ENCODE data around the gene TRIM41.
"Not testable (repeated sequence)": the region's sequence is repeated elsewhere in the genome, so short reads cannot be mapped to it uniquely, and the experiment has no call there.

TRIM41 gene

DNA sequence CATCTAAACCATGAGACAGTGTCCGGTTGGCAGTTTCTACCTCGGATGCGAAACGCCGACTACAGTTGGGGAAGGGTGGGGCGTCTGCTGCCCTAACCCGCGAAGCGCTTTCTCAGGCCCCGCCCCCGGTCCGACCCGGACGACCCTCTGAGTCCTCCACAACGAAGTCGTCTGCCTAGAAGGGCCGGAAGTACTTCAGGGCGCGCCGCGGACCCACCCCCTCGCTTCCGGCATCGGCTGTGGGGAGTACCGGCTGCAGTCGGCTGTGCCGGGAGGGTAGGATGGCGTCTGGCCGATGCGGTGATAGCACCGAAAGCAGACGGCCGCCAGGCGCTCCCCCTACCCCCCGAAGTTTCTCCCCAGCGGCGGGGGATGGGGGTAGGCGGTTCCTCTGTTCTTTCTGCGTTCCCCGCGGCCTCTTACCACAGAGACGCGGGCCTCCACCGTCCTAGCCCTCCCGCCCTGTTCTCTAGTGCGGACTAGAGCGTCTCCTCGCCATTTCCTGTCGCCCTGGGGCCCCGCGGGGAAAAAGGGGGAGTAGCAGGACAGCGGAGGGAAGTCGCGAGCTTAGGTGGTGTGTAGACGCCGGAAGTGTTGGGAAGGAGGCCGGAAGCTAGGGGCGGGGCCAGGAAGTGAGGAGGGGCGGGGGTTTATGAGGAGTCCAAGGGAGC lies at the start of gene TRIM41:
TSS of gene TRIM41 (plus strand) at position 224 of the 671 bp plus-strand sequence. CDS start 719 bp downstream, outside the sequence.
- DNase-seq: no peak

DNA sequence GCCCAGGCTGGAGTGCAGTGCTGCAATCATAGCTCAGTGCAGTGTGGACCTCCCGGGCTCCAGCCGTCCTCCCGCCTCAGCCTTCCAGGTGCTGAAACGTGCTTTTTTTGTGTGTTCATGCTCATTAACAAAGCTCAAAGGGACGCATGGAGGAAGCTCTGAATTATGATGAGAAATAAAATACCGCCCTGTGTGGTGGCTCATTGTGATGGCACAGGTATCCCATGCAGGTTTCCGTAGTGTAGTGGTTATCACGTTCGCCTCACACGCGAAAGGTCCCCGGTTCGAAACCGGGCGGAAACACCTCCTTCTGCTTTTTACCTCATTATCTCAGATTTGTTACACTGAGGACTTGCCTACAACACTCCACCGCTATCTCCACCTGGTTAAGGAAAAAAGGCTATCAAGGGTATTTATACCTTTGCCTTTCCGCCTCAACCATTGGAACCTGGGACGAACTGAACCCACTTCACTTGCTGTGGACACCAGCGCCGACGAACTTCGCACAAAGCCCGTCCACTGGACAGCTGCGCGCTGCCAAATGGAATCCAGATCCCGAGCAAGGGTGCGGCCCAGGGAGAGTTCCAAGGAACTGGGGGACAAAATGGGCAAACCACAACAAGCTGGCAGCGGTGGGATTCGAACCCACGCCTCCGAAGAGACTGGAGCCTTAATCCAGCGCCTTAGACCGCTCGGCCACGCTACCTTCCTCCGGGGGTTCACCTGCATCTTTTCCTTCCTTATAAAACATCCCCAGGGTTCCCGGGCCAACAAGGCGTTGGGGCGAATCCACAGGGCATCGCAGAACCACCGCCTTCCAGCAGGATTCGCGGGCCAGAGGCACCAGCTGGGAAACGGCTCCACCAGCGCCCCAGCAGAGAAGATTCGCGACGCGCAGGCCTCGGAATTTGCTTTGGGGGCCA lies 49.4 kb upstream of the TRIM41 start:
- no peak for DNase-seq

DNA sequence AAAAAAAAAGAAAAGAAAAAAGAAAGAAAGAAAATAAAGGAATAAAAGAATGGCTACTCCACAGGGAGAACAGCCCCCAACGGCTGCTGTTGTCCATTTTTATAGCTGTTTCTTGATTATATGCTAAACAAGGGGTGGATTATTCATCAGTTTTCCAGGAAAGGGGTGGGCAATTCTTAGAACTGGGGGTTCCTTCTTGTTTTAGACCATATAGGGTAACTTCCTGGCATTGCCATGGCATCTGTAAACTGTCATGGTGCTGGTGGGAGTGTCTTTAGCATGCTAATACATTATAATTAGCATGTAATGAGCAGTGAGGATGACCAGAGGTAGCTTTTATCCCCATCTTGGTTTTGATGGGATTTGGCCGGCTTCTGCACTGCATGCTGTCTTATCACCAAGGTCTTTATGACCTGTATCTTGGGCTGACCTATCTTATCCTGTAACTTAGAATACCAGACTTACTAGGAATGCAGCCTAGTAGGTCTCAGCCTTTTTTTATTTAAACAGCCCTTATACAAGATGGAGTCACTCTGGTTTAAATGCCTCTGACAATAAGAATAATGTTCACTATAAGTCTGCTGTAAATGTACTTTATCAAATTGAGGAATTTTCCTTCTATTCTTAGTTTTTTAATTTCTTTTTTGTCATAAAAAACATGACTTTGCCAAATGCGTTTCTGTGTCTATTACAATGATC lies 46.7 kb upstream of the TRIM41 start:
- no peak for DNase-seq

DNA sequence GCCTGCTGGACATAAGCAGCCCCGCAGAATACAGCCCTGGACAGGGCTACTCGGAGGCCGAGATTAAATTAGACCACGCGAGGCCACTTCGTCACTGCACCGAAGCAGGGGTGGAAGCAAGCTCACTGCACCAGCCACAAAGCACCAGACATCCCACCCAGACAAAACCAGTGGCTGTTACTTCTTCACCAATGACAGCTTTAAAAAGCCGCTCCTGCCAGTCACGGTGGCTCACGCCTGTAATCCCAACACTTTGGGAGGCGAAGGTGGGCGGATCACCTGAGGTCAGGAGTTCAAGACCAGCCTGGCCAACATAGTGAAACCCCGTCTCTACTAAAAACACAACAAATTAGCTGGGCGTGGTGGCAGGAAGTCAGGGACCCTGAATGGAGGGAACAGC lies 45.5 kb upstream of the TRIM41 start:
- DNase-seq: not testable (repeated sequence)

DNA sequence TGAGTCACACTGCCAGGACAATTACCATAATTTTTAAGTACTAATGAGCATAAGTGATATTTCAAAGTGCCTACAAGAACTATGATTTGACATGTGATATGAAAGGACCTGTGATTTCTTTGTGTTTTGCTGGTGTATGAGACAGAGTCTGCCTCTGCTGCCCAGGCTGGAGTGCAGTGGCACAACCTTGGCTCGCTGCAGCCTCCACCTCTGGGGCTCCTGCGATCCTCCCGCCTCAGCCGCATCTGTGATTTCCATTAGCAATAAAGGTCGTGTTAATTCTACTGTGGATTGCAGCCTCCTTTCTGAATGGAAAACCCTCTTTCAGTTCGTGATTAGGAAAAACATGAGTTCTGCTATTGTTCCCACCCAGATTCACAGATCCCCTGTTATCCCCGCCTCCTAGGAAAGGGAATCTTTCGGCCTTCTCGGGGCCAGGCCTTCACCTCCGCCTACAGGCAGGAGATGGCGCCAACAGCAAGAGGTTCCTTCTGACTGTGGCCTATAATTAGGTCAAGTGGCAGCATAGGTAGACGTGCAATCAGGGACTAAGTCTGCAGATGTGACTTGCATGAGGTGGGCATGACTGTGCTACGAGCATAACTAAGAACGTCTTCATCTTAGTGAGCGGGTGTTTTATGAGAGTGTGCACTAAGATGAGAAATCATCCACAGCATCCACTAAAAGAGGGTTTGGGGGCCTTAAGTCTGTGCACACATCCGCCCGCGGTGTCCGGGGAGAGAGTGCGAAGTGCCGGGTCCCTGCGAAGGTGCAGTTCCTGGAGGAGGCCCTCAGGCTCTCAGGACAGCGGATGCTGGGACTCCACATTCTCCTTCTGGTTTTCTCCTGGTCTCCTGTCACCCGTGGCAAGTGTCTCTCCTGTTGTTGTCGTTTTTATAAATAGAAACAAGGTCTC lies 41.2 kb upstream of the TRIM41 start:
- no peak for DNase-seq

DNA sequence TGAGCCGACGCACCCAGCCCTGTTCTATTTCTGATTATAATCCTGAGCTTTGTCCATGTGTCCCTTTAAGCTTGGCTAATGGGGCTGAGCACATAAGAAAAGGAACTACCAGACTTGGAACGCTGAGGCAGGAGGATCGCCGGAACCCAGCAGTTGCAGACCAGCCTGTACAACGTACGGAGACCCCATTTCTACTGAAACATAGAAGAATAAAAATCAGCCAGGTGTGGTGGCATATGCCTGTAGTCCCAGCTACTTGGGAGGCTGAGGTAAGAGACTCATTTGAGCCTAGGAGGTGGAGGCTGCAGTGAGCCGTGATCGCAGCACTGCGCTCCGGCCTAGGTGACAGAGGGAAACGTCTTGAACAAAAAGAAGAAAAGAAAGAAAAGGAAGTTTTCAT lies 40.4 kb upstream of the TRIM41 start:
- no peak for DNase-seq

DNA sequence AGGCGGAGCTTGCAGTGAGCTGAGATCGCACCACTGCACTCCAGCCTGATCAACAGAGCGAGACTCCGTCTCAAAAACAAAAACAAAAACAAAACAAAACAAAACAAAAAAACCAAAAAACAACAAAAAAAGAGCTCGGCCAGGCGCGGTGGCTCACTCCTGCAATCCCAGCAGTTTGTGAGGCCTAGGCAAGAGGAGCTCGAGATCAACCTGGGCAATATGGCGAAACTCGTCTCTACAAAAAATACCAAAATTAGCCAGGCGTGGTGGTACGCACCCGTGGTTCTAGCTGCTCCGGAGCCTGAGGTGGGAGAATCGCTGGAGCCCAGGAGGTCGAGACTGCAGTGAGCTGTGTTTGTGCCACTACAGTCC lies 38.2 kb upstream of the TRIM41 start:
- DNase-seq: no peak

DNA sequence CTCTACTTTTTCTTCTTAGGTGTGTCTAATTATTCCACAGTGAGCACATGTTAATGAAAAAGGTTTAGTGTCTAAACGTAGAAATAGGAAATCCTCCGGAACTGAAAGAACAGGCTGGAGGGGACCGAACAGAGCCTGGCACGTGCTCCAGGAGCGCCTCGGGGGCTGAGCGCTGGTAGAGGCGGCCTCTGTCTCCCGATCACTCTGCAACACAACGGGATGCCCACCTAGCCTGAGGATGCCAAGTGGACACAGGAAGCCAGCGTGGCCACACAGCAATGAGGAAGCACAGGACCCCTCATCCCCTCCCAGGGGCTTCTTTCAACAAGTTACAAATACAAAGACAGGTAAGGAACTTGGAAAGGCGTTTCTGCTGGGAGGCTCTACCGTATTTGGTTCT lies 37.5 kb upstream of the TRIM41 start:
- DNase-seq: no peak

DNA sequence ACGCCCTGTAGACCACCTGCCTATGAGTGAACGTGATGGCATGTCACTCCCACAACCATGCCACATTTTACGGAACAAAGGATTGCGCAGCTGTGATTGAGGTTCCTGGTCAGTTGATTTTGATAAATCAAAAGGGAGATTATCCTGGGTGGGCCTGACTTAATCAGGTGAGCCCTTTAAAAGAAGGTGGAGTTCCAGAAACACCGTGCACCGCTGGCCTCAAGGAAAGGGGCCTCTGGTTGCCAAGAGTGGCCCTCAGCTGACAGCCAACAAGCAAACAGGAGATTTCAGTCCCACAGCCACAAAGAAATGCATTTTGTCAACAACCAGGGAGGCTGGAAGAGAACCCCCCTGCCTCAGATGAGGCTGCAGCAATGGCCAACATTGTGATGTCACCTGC lies 37.1 kb upstream of the TRIM41 start:
- DNase-seq: no peak

DNA sequence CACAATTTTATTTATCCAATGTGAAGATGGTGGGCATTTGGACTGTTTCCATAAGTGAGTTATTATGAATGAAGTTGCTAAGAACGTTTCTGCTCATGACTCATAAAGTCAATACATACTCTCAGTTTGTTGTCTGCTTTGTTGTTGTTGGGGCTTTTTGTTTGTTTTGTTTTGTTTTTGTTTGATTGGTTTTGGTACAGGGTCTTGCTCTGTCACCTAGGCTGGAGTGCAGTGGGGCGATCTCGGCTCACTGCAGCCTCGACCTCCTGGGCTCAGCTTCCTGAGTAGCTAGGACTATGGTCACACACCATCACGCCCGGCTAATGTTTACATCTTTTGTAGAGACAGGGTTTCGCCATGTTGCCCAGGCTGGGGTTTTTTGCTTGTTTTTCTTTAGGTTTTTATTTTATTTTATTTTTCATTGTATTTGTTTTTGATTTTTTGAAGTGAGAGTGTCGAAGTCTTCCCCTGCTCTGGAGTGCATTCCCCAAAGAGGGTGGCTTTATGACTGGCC lies 36.0 kb upstream of the TRIM41 start:
- DNase-seq: no peak

DNA sequence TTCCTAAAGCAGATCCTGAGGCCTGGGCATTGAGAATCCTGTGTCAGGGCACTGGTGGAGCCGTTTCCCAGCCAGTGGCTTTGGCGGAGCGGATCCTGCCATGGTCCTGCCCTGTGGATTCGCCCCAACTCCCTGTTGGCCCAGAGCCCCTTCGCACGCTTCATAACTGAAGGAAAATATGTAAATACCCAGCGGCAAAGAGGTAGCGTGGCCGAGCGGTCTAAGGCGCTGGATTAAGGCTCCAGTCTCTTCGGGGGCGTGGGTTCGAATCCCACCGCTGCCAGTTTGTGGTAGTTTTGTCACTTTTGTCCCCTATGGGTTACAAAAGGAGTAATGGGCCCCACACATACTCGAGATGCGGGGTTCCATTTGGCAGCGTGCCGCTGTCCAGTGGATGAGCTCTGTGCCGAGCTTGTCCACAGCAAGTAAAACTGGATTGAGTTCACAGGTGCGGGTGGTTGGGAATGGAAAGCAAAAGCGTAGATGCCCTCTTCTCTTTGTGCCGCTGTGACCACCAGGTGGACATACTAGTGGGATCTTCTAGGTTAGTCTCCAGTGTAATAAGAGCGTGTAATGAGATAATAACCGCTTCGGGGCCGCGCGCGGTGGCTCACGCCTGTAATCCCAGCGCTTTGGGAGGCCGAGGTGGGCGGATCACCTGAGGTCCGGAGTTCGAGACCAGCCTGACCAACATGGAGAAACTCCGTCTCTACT lies 35.4 kb upstream of the TRIM41 start:
- no peak for DNase-seq

DNA sequence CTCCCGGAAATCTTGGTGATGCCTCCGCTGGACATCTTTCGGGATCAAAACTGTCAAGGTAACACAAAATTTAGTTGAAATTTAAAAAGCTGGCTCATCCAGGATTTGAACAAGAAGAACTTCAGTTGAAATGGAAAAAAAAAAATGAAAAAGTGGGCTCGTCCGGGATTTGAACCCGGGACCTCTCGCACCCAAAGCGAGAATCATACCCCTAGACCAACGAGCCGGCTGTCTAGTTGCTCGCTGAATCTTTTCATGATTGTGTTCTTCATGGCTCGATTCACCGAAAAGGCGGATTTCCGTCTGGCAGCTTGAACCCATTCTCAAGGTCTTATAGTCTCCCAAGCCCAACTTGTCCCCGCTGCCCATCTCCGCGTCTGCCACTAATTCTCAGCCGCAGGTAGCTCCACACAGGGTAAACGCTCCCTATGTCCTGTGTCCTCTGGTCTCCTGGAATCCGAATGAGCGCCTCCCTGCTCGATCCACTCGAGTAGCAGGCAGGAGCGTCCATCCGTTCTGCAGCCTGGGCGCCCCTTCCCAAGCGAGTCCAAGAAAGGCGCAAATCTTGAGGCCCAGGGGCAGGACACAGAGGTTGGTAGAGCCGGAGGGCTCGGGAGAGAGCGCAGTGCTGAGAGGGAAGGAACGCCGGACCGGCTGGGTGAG lies 34.2 kb upstream of the TRIM41 start:
- no peak for DNase-seq

DNA sequence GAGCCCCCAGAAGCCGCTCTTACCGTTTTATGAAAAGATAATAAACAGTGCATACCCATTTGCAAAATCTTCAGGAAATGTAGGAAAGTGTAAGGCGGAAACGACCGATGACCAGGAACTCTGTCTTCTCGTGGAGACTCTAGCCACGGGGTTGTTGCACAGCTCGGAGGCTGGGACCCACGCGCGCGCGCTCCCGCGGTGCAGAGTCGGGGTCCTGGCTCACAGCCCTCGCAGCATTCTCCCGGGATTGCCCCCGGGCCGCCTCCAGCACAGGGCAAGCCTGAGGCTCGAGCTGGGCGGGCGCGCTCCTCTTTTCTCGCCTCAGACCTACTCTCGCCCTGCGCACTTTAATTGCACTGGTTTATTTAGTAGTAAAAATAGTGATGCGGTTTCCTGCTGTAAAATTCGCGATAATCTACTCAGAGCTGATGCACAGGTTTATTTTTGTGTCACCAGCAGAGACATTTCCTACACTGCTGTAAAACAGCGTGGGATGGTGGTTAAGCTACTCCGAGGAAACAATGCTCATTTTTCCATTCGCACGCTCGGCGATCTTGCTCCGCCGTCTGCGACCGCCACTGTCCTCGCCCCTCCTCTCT lies 33.6 kb upstream of the TRIM41 start:
- no peak for DNase-seq

DNA sequence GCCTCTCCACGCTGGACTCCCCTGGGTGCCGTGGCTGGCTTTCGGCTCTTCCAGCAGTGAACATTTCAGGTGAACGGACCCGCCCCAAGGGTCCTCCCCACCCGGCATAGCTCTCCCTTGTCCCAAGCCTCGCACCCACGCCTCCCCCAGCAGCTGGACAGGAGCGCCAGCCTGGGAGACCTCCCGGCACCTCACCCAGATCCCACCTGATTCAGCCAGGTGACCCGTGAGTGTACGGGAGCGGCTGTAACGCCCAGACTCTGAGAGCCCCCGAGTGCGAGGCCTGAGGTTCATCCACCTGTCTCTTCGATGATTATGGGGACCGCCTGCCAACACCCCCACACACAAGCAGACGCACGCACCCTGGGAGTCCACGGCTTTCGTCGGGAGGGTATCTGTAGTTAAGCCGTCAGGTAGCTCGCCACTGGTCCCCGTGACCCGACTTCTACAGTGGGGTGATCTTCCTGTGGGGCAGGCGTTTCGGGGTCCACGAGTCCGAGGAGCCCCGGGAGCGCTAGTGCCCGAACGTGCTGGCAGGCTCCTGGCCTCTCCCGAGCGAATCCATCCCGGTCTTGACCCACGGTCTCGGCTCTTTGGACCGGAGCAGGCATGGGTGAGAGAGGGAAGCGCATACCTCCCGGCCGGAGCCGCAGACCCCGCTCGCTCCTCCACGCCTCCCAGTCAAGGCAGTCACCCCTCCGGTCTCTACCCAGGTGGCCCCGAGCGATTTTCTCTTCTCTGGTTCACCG lies 32.9 kb upstream of the TRIM41 start:
- no peak for DNase-seq

DNA sequence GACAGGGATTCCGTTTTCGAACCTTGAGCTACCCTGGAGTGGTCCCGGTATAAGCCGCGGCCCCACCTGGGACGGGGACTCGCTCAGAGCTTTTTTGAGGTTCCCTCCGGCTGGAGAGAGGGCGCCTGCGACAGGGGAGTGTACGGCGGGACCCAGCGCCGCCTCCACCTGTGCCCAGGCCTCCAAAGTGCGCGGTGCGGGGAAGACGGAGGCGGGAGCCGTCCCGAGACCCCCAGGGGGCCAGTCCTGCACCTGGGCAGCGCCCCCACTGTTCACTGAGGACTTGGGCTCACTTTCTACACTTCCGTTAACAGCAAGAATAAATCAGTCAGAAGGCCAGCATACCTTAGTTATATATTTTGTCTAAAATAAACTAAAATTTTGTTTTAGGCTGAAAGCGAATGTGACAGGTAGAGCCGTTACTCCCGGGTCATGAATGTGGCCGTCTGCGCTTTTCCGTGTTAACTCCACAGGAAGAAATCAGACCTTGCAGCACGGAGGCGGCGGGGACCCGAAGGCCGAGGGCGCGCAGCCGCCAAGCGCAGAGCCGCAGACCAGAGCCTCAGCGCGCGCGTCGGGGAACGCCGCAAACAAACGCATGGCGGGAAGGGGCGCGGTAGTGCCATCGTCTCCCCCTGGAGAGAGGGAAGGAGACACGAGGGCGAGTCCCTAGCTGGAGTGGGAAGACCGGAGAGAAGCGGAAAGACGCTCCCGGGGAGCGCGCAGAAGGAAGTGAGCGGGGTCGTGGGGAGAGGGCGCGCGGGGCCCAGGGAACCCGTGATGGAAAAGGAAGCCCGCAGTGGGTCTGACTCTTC lies 32.2 kb upstream of the TRIM41 start:
- DNase-seq: no peak

DNA sequence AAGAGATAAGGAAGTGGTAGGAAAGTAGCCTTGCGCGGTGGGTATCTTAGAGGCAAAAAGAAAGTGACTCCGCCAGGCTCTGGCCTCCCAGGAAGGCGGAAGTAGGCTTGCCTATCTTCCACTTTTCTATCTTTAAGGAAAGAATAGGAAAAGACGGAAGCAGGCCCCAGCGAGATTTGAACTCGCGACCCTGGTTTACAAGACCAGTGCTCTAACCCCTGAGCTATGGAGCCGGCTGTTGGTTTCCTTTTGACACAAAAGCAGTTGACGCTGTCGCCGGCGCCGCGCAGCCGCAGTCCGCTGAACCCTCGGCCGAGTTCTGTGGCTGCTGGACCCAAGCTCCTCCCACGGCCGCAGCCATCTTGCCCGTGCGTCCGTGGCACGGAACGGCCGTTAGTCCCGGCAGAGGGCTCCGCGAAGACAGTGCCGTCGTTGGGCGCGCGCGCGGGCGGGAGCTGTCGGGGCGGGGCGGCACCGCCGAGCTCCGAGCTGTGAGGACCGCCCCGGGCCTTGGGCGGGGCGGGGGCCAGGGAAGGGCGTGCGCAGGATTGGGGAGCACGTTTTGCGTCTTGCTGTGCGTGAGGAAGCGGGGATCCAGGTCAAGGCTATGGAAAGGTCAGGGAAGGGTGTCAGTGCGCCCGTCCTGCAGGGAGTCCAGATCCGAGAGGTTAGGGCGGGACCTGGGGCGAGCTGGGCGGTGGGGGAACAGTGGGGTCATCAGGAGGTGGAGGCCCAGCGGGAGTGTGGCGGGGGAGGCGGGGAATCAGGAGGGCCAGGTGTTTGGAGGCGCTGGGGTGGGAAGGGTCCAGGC lies 31.4 kb upstream of the TRIM41 start:
- no peak for DNase-seq

DNA sequence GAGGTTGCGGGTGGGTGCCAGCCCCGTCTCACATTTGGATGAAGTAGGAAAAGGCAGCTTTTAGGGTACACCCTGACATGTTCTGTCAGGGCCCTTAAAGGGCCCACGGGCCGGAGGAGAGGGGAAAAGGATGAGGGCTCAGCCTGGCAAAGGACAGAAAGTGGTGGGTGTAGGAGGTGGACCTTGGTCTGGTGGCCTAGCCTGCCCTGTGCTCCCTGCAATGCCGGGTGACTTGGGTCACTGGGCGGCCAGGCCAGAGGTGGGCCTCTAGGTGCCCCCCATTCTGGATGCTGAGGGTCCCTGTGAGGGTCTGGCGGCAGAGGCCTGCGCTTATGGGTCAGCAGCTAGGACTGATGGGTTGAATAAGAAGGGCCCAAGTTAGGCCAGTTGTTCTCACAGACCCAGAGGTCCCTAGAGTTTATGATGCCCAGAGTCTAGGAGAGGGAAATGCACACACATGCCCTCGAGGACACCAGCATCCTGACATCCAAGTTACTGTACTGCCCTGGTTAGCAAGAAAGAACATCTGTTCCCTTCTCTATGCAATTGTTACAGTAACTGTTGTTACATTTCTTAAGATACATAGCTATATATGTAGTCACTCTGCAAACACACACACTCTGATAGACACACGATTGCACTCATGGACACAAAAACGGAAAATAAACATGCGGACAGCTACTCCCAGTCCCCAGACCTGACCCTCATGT lies 30.6 kb upstream of the TRIM41 start:
- no peak for DNase-seq
